Measurements from ENCODE around the gene TARS2.

The TARS2 gene

DNA sequence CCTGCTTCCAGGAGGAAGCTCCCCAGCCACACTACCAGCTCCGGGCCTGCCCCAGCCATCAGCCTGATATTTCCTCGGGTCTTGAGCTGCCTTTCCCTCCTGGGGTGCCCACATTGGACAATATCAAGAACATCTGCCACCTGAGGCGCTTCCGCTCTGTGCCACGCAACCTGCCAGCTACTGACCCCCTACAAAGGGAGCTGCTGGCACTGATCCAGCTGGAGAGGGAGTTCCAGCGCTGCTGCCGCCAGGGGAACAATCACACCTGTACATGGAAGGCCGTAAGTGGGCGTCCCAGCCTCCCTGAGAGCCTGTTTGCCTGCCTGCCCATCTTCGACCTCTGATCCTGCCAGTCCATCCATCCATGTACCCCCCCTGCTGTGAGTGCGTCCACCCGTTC is 24.3 kb downstream of the TARS2 start:
- DNase-seq: peak; percentile 40

- DNase-seq: no peak
Observed at GRCh38 chr1:150511985-150512660, 24.9 kb downstream of the TARS2 start.

- DNase-seq: no peak
Observed at GRCh38 chr1:150512846-150513245, 25.6 kb downstream of the TARS2 start.

DNA sequence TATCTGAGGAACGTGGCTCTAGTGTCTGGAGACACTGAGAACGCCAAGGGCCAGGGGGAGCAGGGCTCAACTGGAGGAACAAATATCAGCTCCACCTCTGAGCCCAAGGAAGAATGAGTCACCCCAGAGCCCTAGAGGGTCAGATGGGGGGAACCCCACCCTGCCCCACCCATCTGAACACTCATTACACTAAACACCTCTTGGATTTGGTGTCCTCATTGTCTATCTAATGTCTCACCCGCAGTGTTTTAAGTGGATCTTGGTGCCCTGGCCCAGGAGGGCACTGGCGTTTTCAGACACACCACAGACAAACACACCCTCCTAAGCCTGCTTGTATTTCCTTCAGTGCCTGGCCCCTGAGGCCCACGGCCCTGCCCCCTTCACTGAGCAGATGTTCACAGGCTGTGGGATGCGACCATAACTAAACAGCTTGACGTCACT is 26.2 kb downstream of the TARS2 start:
- DNase-seq: no peak

- no peak for DNase-seq
Observed at GRCh38 chr1:150514260-150514659, 27.0 kb downstream of the TARS2 start.

GRCh38 chr1:150514913-150515327 is 27.7 kb downstream of the TARS2 start:
- DNase-seq: no peak

GRCh38 chr1:150515328-150516049 is 28.3 kb downstream of the TARS2 start, which contains the start of gene FALEC:
Gene FALEC, plus strand, starts transcription at chr1:150515752.
- peak; percentile 89 for DNase-seq

DNA sequence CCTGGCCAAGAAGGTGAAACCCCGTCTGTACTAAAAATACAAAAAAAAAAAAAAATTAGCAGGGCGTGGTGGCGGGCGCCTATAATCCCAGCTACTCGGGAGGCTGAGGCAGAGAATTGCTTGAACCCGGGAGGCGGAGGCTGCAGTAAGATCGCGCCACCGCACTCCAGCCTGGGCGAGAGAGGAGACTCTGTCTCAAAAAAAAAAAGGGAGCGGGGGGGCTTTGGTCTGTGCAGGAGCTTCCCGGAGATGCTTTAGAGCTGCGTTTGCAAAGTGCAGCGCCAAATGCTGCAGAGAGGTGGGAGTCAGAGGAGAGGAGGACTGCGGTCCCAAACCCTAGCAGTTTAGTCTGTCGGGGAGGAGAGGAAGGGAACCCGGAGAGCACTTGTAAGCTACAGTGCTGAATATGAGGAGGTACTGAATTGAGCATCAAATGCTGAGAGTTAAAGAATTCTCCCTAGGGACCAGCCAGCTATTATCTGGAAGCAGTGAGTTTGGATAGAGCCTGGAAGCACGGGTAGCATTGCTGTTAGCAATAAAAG is 28.9 kb downstream of the TARS2 start:
- peak; percentile 32 for DNase-seq

DNA sequence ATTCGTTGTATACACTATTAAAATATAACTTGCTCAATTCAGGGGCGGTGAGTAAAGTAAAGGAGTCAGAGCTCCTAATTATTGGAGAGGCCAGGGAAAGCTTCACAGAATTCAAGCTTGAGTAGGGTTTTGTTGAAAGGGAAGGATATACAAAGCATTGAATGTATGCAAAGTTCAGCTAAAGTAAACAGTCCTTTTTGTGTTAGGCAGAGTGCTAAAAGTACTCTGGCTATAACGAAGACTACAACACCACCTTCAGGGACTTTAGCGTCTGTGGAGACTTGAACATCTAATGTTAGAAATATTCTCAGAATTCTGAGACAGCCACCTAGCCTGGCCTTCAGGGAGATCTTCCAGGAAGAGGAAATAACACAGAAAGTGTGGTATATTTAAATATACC is 29.4 kb downstream of the TARS2 start:
- DNase-seq: peak; percentile 32

GRCh38 chr1:150521196-150521968 is 34.2 kb downstream of the TARS2 start:
- DNase-seq: no peak

- no peak for DNase-seq
Observed at GRCh38 chr1:150525348-150525747, 38.1 kb downstream of the TARS2 start.

DNA sequence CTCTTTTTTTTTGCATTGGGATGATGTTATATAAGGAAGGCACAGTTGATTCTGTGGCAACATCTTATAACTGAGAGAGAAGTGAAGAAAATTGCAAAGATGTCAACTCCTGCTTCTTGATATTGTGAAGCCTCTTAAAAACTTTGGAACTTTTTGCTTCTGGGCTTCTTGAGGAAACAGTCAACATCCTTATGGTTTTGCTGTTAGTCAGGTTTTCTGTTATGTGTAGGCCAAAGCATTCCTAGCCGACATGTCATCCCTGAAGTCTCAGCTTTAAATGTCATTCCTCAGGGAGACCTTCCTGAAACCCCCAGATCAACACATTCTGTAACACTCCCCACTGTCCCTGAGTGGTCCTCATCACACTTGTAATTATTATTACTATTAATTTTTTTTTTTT is 41.0 kb downstream of the TARS2 start:
- DNase-seq: no peak

DNA sequence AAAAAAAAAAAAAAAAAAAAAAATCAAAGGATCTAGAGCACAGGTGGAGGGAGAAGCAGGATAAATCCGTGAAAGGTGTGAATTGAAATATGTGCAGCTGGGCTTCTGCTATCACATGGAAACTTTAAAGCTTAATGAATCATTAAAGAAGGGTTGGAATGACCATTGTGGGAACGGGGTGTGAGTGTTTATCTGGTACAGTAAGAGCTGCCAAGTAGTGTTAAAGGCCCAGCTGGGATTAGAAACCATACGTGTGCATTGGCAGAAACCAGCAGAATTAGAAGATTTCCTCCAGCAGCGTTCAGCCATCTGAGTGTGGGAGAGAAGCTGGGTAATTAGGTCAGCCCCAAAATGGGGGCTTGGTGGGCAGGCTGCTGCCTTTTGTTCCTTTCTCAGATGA is 41.8 kb downstream of the TARS2 start:
- no peak for DNase-seq

DNA sequence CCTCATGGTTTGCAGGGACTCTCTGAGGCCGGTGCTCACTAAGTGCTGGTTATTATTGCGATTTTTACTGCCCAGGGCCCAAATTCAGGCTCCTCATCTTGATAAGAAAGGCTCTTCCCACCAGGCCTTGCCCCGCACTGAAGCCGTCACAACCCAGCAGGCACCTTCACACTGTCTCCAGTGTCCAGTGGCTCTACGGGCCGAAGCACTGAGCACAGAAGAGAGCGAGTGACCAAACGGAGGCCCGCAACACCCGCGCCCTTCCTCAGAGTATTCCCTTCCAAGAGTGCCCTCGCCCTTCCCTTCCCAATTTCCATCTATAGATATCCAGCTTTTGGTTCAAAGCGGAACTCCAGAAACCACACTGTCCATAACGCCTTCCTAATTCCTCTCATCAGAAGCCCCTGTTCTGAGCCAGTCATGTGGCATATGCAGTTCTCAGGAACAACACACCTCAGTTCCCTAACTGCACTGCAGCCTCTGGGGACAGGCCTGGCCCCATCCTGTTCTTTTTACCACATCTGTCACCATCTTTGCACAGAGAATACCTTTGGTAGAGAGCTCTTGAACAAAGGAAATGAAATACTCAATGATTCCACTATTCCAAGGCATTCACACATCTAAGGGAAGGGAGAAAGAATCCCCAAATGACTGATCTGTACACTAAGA is 43.4 kb downstream of the TARS2 start:
- no peak for DNase-seq

DNA sequence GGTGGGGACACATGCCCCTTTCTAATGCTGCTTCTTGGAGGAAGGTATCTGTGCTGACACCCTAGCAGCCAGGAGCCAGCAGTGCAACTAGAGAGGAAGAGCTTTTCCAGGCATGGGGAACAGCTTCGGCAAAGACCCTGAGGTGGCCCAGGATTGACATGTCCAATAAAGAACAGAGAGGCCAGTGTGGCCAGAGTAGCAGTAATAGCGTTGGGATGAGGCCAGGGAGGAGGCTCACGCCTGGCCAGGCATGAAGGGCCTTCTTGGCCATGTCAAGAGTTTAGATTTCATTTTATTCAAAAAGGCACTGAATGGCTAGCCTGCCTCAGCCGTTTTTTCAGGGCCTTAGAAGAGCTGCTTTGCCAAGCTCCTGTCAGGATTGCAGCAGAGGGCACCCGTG is 45.6 kb downstream of the TARS2 start:
- DNase-seq: no peak

GRCh38 chr1:150534002-150534401 is 46.8 kb downstream of the TARS2 start:
- no peak for DNase-seq

- DNase-seq: no peak
Observed at GRCh38 chr1:150535511-150536287, 48.5 kb downstream of the TARS2 start.

GRCh38 chr1:150536836-150537731 is 49.9 kb downstream of the TARS2 start:
- no peak for DNase-seq

- no peak for DNase-seq
Observed at GRCh38 chr1:150537732-150538684, 50.8 kb downstream of the TARS2 start.
